Activated CD8-positive, alpha-beta T cell treated with anti-CD3 and anti-CD28 coated beads for 36 hours (primary cell): Measurements from ENCODE around the gene MALL. TPM values are rescaled to one million over a fixed set of nuclear protein-coding genes. Genes with fewer than 3 reads are reported as not detected.

Source experiments
- ATAC-seq: fragments of 200-7000 bp; cut with Tn5 transposase; one replicate; pipeline ENCODE4 v1.10.0; 2021; ENCODE audit warnings: mild to moderate bottlenecking, moderate library complexity
- CTCF ChIA-PET: fragments of 350-600 bp; sonication (Branson Sonifier 250); formaldehyde crosslinking; loops from one replicate; lab custom pipeline; 2021; ENCODE audit warnings: antibody characterized with exemption; lab: Charles Lee
- POLR2A ChIA-PET: fragments of 350-600 bp; sonication (Branson Sonifier 250); formaldehyde crosslinking; loops from one replicate; lab custom pipeline; 2021; ENCODE audit warnings: antibody characterized with exemption; lab: Charles Lee
- DNase-seq: peaks from one replicate; pipeline ENCODE4 v3.0.0-alpha.2; 2020
- H3K27ac Mint-ChIP-seq: one replicate; pipeline ENCODE4 v1.8.0; 2021; ENCODE audit warnings: mild to moderate bottlenecking, mixed read lengths
- H3K27me3 Mint-ChIP-seq: one replicate; pipeline ENCODE4 v1.8.0; 2021; ENCODE audit warnings: mixed read lengths
- H3K36me3 Mint-ChIP-seq: one replicate; pipeline ENCODE4 v1.8.0; 2021; ENCODE audit warnings: low read depth, mixed read lengths
- H3K4me1 Mint-ChIP-seq: one replicate; pipeline ENCODE4 v1.8.0; 2021; ENCODE audit warnings: low read depth, mixed read lengths
- H3K4me3 Mint-ChIP-seq: one replicate; pipeline ENCODE4 v1.8.0; 2021; ENCODE audit warnings: mild to moderate bottlenecking, moderate library complexity, mixed read lengths
- H3K9me3 Mint-ChIP-seq: one replicate; pipeline ENCODE4 v1.8.0; 2021; ENCODE audit warnings: mixed read lengths
- intact Hi-C: fragments of 100-400 bp; cut with micrococcal nuclease; formaldehyde crosslinking; loops from one replicate; pipeline ENCODE4 v1.10.0; 2022
- total RNA-seq, 2 experiments: library from RNA; stranded (reverse); gene quantifications; one replicate each; pipeline ENCODE4 v1.2.3, GENCODE V29; 2021
- TF ChIP-seq, protein P1 (sequence below): fragments of 200-600 bp; IDR thresholded peaks from one replicate; pipeline ENCODE4 v1.8.0; 2022; ENCODE audit warnings: antibody characterized with exemption, mild to moderate bottlenecking

The MALL gene
- total RNA-seq, 2 experiments from 2014 or later, result not detected

DNA sequence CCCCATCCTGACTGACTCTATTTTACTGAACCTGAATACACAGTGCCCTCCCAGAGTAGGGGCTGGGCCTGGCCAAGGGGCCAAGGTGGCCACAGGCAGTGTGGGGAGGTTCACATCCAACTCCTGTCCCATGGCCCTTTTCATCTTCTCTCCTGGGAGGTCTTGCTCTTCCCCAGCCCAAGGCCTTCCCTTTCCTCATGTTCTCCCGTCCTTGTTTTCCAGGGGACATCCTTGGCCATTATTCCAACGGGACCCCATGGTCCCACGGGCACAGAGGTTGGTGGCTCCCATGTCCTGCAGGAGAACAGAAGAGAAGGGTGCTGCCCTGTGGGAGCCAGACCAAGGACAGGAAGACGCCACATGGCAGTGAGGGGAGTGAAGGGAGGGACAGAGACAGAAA is 10.4 kb downstream of the MALL start:
- intact Hi-C loops, result no loop called here
- ATAC-seq (no peak), DNase-seq (no peak)
- ChIA-PET CTCF (no interaction called here), POLR2A (interaction anchor here (0.6 kb wide), 1 partner anchor 24 kb away, joined by 3 read pairs; no protein-coding TSS in a partner anchor)
- Mint-ChIP-seq H3K9me3 (no peaks in the 10 kb centered on the region), H3K4me3 (no peak overlapping the region), H3K27me3 (peaks cover 34% of the 10 kb centered on the region), H3K27ac (no peak overlapping the region), H3K36me3 (no peaks in the 10 kb centered on the region), H3K4me1 (peaks cover 5% of the 10 kb centered on the region)
- TF ChIP-seq, protein P1, sequence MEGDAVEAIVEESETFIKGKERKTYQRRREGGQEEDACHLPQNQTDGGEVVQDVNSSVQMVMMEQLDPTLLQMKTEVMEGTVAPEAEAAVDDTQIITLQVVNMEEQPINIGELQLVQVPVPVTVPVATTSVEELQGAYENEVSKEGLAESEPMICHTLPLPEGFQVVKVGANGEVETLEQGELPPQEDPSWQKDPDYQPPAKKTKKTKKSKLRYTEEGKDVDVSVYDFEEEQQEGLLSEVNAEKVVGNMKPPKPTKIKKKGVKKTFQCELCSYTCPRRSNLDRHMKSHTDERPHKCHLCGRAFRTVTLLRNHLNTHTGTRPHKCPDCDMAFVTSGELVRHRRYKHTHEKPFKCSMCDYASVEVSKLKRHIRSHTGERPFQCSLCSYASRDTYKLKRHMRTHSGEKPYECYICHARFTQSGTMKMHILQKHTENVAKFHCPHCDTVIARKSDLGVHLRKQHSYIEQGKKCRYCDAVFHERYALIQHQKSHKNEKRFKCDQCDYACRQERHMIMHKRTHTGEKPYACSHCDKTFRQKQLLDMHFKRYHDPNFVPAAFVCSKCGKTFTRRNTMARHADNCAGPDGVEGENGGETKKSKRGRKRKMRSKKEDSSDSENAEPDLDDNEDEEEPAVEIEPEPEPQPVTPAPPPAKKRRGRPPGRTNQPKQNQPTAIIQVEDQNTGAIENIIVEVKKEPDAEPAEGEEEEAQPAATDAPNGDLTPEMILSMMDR, result no peak

DNA sequence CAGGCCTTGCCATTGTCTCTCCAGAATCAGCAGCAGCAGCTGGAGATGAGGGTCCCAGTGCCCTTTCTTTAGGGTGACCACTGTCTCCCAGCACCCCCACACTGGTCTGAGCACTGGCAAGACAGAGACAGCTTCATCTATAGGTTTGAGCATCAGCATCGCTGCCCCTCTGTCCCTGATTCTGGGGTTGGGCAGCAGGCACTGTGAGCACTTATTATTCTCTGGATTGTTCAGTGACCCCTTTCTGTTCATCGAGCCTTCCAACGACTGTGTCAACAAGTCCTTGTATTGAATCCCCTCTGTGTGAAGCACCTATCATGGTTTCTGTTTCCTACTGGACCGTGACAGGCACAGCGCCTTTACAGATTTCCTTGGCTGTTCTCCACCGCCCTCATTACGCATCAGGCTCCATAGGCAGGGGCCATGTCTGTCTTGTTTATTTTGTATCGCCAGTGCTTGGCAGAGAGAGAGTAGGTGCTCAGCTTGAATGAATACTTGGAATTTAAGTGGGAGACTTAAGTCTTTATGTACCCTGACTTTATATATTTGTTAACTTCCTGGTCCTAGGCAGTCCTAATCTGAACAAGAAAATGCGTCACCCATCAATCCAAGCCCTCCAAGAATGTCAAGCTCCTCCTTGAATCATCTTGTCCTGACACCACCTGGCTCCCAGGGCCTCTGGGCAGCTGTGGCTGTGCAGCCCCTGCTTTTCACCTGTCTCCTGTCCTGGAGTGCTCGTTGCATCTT is 11.4 kb downstream of the MALL start:
- TF ChIP-seq, protein P1, result no peak
- Mint-ChIP-seq H3K27ac (no peak overlapping the region), H3K36me3 (no peaks in the 10 kb centered on the region), H3K4me1 (peaks cover 3% of the 10 kb centered on the region), H3K9me3 (no peaks in the 10 kb centered on the region), H3K4me3 (no peak overlapping the region), H3K27me3 (peaks cover 33% of the 10 kb centered on the region)
- POLR2A ChIA-PET, result no interaction called here
- ATAC-seq (no peak), DNase-seq (no peak)
- CTCF ChIA-PET, result no interaction called here
- intact Hi-C loops, result no loop called here

DNA sequence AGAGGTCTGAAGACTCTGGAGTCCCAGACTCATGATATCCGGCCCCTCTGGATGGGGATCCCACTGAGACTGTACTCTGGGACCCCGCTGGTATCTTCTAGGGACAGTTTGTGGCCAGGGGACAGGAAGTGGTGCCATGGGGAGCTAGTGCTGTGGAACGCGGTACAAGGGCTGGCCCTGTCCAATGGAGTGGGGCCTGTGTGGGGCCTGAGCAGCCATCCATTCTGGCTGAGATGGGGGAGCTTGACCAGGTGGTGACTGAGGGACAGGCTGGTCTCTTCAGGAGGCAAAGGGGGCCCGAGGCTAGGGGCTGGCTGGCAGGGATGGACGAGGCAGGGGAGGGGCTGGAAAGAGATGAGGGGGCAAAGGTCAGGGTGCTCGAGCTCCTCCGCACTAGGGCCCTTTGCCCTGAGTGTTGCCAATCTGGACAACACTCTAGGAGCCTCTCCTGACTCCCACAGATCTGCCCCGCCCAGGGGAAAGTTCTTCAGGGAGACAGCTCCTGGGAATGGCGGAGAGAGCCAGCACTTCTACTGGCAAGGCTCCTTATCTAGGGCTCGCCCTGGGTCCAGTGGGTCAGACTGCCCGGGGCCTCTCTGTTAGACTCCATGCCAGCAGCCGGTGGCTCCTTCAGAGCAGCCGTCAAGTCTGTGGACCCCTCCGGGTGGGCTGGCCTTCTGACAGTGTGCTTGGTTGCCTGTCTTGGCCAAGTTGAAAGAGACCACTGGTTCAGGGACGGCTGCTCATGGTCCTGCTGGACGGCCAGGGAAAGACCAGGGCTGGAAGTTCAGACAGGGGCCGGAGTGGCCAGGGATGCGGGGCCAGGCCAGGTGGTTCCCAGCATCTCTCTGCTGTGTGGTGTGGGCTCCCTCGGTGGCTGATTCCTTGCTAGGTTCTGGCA is 12.3 kb downstream of the MALL start:
- Mint-ChIP-seq H3K9me3 (no peaks in the 10 kb centered on the region), H3K4me3 (no peak overlapping the region), H3K4me1 (peaks cover 3% of the 10 kb centered on the region), H3K27me3 (peaks cover 29% of the 10 kb centered on the region), H3K36me3 (no peaks in the 10 kb centered on the region), H3K27ac (no peak overlapping the region)
- ChIA-PET POLR2A (no interaction called here), CTCF (no interaction called here)
- ATAC-seq (no peak), DNase-seq (no peak)
- TF ChIP-seq, protein P1, result no peak
- intact Hi-C loops, result no loop called here

DNA sequence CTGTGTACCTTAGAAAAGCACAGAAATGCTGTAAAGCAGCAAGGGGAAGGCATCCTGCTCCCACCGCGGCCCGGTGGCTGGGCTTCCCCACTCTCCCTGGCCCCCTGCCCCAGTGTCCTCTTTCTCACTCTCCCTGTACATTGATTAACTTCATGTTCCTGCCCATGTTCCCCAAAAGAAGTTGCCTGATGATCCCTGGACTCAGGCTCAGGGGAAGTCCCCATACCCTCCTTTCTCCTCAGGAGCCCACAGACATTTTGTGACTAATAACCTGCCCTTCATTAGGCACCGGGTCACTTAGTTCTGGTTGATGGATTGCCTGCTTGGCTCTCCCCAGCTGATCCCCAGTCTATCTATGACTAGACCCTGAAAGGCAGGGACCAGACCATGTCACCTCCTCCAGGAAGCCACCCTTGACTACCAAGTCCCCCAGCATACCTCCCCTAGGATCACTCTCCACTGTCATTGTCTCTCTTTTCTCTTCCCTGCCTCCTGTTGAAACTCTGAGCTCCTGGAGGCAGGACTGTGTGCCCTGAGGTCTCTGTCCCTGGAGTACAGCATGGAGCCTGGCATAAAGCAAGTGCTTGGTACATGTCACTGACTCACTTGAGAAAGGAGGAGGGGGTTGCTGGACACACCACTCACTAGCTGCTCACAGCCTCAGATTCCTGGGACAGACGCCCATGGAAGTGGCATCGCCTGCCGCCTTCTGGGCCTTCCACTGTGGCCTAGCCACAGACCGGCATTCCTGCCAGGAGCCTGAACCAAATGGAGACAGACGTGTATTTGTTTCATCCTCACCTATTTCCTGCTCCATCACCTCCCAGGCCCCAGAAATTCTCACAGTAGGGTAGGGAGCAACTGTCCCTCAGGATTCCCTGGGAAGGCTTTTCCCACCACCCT is 13.5 kb downstream of the MALL start:
- POLR2A ChIA-PET, result no interaction called here
- H3K4me3 Mint-ChIP-seq, result no peak overlapping the region
- H3K4me1 Mint-ChIP-seq, result peaks cover 3% of the 10 kb centered on the region
- peaks cover 18% of the 10 kb centered on the region for H3K27me3 Mint-ChIP-seq
- TF ChIP-seq, protein P1, result no peak
- no peak for DNase-seq
- intact Hi-C loops, result no loop called here
- ATAC-seq, result no peak
- CTCF ChIA-PET, result no interaction called here
- H3K27ac Mint-ChIP-seq, result no peak overlapping the region
- H3K36me3 Mint-ChIP-seq, result no peaks in the 10 kb centered on the region
- no peaks in the 10 kb centered on the region for H3K9me3 Mint-ChIP-seq
